ENCODE data around the gene TTC16.

- TF ChIP-seq CTCF (conservative IDR thresholded peaks at IDR 0.05 in 1 of 2, IDR thresholded peaks at IDR 0.05 in 1 of 2; ENCODE audit: low read depth in 1 of 2, low read length in 2 of 2) (no peak), EZH2 (IDR thresholded peaks at IDR 0.05; ENCODE audit: low read length, missing control alignments) (no peak)
Observed at GRCh38 chr9:127777368-127777980, 61.6 kb downstream of the TTC16 start.

All from fibroblast of lung (primary cell).